Measurements from ENCODE around the gene XRCC3. TPM values are rescaled to one million over a fixed set of nuclear protein-coding genes. Genes with fewer than 3 reads are reported as not detected.

XRCC3 gene
- total and polyA plus RNA-seq, 2 of the 8 experiments (the other 6 are each of a cell fraction or from before 2014, with no cell fraction given) = 36.9 to 41.8 TPM

GRCh38 chr14:103746701-103747100, 31.4 kb upstream of the XRCC3 start (continued):
- no peak for TF ChIP-seq SIN3A (conservative IDR thresholded peaks at IDR 0.05 in 1 of 2, IDR thresholded peaks at IDR 0.05 in 1 of 2; ENCODE audit: low read depth in 1 of 2, low read length in 2 of 2)
- no peak for TF ChIP-seq USF2 (IDR thresholded peaks at IDR 0.05; ENCODE audit: low read length)
- TF ChIP-seq PHF8 (conservative IDR thresholded peaks at IDR 0.05; ENCODE audit: low read depth, low read length) = no peak

Data from H1 (cell line).